Uterus (tissue), 4 donors: ENCODE results near the gene TMEM213. TPM values are rescaled to one million over a fixed set of nuclear protein-coding genes. Genes with fewer than 3 reads are reported as not detected.

Experiments
- DNase-seq, 2 donors: peaks; one replicate each; pipeline ENCODE4 v3.0.0-alpha.2; 2019 to 2020
- H3K27ac ChIP-seq, 2 donors: fragments of 200-600 bp; sonication (generic); 1 replicate in 1 of 2; 2 replicates in 1 of 2; pipeline ENCODE4 v1.5.1; 2016 to 2018
- H3K27me3 ChIP-seq, 2 donors: fragments of 200-600 bp; sonication (generic); one replicate each; pipeline ENCODE4 v1.5.1; 2018 to 2019; ENCODE audit warnings: control low read depth in 1 of 2
- H3K36me3 ChIP-seq, 2 donors: fragments of 200-600 bp; sonication (generic); one replicate each; pipeline ENCODE4 v1.5.1; 2019; ENCODE audit warnings: control low read depth in 1 of 2
- H3K4me1 ChIP-seq, 2 donors: fragments of 200-600 bp; sonication (generic); one replicate each; pipeline ENCODE4 v1.5.1; 2018 to 2019; ENCODE audit warnings: control low read depth in 1 of 2
- H3K4me3 ChIP-seq, 2 donors: fragments of 200-600 bp; sonication (generic); 1 replicate in 1 of 2; 2 replicates in 1 of 2; pipeline ENCODE4 v1.5.1; 2018 to 2019; ENCODE audit warnings: mild to moderate bottlenecking in 1 of 2
- H3K9me3 ChIP-seq, 2 donors: fragments of 200-600 bp; sonication (generic); one replicate each; pipeline ENCODE4 v1.5.1; 2019; ENCODE audit warnings: control low read depth in 1 of 2
- POLR2A ChIP-seq, 2 donors: fragments of 450-650 bp; IDR thresholded peaks; one replicate each; pipeline ENCODE4 v1.6.1; 2016; ENCODE audit warnings: antibody characterized with exemption in 2 of 2, mild to moderate bottlenecking in 1 of 2, moderate library complexity in 1 of 2
- intact Hi-C: fragments of 100-400 bp; cut with DNase I; formaldehyde crosslinking; loops from one replicate; pipeline ENCODE4 v1.15.1; 2023; ENCODE audit warnings: low total_unique reads
- total RNA-seq, 4 donors: library from RNA; depleted of rRNA in 3 of 4; stranded (reverse); fragments of >200 nt in 3 of 4; gene quantifications; one replicate each; pipeline versions ENCODE4 v1.1.0 to v1.2.4, GENCODE V29; 2014 to 2023
- TF ChIP-seq, protein P1 (sequence below), 4 experiments: fragments of 200-600 bp in 2 of 4; fragments of 450-650 bp in 2 of 4; sonication (generic) in 2 of 4; IDR thresholded peaks; one replicate each; pipeline ENCODE4 v1.5.1; 2016 to 2019; ENCODE audit warnings: antibody characterized with exemption in 4 of 4, mild to moderate bottlenecking in 2 of 4, moderate library complexity in 1 of 4
- donor health status: DM: yes; HTN: yes; CAD: no.

Gene TMEM213
- total RNA-seq, 4 donors from 2014 or later = 0.35 TPM; not detected in 3

DNA sequence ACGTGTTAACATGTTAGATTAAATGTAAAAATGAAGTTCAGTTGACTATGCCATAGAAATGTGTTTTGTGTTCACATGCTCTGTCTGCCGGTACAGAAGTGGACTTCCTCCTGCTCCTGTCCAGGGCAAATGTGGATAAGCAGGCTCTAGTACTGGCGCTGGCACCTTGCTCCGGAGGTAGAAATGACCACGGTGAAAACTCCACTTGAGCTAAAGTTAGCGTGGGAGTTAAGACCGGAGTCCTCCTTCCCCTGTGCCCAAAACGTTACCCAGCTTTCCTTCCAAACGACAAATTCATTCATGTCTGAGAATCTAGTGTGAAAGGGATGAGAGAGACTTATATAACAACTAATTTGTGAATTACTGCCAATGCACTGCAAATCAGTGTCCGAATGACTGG lies 35.2 kb downstream of the TMEM213 start:
- intact Hi-C loops = no loop called here
- Histone ChIP-seq H3K9me3 (no peaks in the 10 kb centered on the region), H3K4me3 (no peak overlapping the region), H3K36me3 (no peaks in the 10 kb centered on the region), H3K27ac (no peak overlapping the region), H3K27me3 (no peaks in the 10 kb centered on the region), H3K4me1 (no peaks in the 10 kb centered on the region)
- no peak for TF ChIP-seq POLR2A (IDR thresholded peaks at IDR 0.05)
- TF ChIP-seq, protein P1, sequence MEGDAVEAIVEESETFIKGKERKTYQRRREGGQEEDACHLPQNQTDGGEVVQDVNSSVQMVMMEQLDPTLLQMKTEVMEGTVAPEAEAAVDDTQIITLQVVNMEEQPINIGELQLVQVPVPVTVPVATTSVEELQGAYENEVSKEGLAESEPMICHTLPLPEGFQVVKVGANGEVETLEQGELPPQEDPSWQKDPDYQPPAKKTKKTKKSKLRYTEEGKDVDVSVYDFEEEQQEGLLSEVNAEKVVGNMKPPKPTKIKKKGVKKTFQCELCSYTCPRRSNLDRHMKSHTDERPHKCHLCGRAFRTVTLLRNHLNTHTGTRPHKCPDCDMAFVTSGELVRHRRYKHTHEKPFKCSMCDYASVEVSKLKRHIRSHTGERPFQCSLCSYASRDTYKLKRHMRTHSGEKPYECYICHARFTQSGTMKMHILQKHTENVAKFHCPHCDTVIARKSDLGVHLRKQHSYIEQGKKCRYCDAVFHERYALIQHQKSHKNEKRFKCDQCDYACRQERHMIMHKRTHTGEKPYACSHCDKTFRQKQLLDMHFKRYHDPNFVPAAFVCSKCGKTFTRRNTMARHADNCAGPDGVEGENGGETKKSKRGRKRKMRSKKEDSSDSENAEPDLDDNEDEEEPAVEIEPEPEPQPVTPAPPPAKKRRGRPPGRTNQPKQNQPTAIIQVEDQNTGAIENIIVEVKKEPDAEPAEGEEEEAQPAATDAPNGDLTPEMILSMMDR (IDR thresholded peaks at IDR 0.05) = no peak
- no peak for DNase-seq

DNA sequence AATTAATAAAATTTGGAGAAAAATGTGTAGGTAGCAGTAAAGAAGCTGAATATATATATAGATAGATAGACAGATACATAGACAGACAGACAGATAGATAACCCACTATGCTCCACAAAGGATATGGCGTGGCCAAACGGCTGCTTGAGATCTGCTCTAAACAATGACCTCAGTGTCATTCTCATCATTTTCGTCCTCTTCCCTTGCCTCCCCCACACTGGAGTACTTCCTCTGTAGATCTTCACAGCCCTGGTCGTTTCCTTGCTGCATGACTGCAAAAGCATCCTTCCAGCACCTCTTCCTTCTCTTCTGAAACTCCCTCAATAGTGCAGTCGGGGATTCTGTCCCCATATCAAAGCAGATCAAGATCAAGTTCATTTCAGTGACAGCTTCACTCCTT lies 35.8 kb downstream of the TMEM213 start:
- no peaks in the 10 kb centered on the region for H3K9me3 ChIP-seq
- intact Hi-C loops = no loop called here
- TF ChIP-seq, protein P1 (IDR thresholded peaks at IDR 0.05) = no peak
- no peaks in the 10 kb centered on the region for H3K36me3 ChIP-seq
- DNase-seq = no peak
- no peaks in the 10 kb centered on the region for H3K4me1 ChIP-seq
- no peak overlapping the region for H3K27ac ChIP-seq
- no peak overlapping the region for H3K4me3 ChIP-seq
- H3K27me3 ChIP-seq = no peaks in the 10 kb centered on the region

DNA sequence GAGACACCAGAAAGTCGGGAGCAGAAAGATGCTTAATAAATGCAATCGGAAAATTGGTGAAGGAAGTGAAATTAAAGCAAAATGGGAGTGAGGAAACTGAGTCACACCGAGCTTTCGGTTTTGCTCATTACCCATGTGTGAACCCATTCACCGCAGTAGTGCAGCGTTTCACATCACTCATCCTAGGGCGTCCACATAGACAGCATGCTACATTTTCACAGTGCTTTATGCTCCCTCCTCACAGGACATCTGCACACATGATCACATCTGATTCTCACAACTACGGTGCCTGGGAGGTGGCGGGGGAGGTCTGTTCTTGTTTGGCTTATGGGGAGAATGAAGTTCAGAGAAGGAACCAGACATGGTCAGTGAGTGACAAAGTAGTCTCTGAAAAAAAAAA lies 36.8 kb downstream of the TMEM213 start:
- intact Hi-C loops = no loop called here
- H3K27me3 ChIP-seq = no peaks in the 10 kb centered on the region
- H3K9me3 ChIP-seq = no peaks in the 10 kb centered on the region
- H3K4me3 ChIP-seq = no peak overlapping the region
- DNase-seq = no peak
- H3K4me1 ChIP-seq = no peaks in the 10 kb centered on the region
- no peaks in the 10 kb centered on the region for H3K36me3 ChIP-seq
- TF ChIP-seq, protein P1 (IDR thresholded peaks at IDR 0.05) = no peak
- TF ChIP-seq POLR2A (IDR thresholded peaks at IDR 0.05) = no peak
- H3K27ac ChIP-seq = no peak overlapping the region

DNA sequence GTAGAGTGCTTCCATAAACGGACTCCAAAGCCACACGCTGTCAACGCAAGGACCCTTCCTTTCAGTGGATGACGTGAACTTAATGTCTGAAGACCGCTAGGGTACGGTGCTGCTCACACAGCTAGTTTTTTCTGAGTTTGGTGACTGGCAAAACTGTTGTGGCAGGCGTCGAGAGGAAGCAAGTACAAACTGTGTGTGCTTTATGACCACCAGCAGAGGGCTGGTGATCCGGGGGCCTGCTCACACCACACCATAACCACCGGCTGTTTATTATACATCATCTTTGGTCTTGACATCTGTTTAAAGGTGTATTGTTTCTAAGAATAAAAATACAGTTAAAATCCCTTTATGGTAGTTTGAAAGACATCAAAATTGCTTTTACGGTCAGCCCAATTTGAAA lies 37.3 kb downstream of the TMEM213 start:
- Histone ChIP-seq H3K4me3 (no peak overlapping the region), H3K27ac (no peak overlapping the region), H3K27me3 (no peaks in the 10 kb centered on the region), H3K9me3 (no peaks in the 10 kb centered on the region), H3K4me1 (no peaks in the 10 kb centered on the region), H3K36me3 (no peaks in the 10 kb centered on the region)
- no peak for DNase-seq
- intact Hi-C loops = no loop called here
- TF ChIP-seq, protein P1 (IDR thresholded peaks at IDR 0.05) = no peak
- TF ChIP-seq POLR2A (IDR thresholded peaks at IDR 0.05) = no peak

DNA sequence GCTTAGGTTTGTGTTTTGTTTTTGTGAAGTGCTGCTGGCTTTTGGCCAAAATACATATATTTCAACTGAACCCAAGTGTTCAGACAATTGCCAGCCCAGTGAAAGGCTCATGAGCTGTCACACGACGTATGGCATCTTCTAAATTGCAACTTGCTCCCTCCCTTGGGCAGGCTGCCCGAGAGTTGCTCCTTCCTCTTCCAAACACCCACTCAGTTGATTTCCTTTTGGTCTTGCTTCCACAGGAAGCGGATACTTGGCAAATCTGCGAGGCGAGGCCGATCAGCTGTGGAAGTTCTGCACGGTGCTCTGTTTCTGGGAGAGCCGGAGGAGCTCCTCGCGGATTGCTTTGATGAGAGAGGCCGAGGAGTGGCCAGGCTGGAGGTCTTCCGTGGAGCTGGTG lies 39.8 kb downstream of the TMEM213 start:
- intact Hi-C loops = no loop called here
- Histone ChIP-seq H3K4me3 (no peak overlapping the region), H3K4me1 (no peaks in the 10 kb centered on the region)

More for the DNA sequence above, 39.8 kb downstream of the TMEM213 start:
- Histone ChIP-seq H3K27ac (peak overlapping the region in 1 of 2 donors; percentile 13), H3K36me3 (no peaks in the 10 kb centered on the region), H3K9me3 (no peaks in the 10 kb centered on the region), H3K27me3 (no peaks in the 10 kb centered on the region)
- TF ChIP-seq POLR2A (IDR thresholded peaks at IDR 0.05) = no peak
- TF ChIP-seq, protein P1 (IDR thresholded peaks at IDR 0.05) = no peak
- DNase-seq = peak in 1 of 2 donors; percentile 22
